ENCODE results near the gene CEP83. TPM values are rescaled to one million over a fixed set of nuclear protein-coding genes. Genes with fewer than 3 reads are reported as not detected.

The CEP83 gene
- total RNA-seq, 1 experiment from 2014 or later: 19.2 TPM

GRCh38 chr12:94404854-94405253 is 54.8 kb downstream of the CEP83 start:
- no peaks in the 10 kb centered on the region for H3K27me3 ChIP-seq (ENCODE audit: insufficient read depth, low read length)
- ChIA-PET CTCF (no interaction called here), RAD21 (ENCODE audit: low non-redundant PET in 1 of 2, low total read pairs in 2 of 2, uncharacterized antibody in 2 of 2, unreplicated experiment in 2 of 2) (no interaction called here), POLR2A (no interaction called here)
- H3K4me2 ChIP-seq (ENCODE audit: low read length): no peak overlapping the region
- no peak overlapping the region for H3K4me3 ChIP-seq (replicated peaks in 1 of 2; ENCODE audit: low read depth in 1 of 2, low read length in 2 of 2)
- no peaks in the 10 kb centered on the region for H3K4me1 ChIP-seq (ENCODE audit: control insufficient read depth in 1 of 2, insufficient read depth in 2 of 2, low read length in 2 of 2)
- H2AFZ ChIP-seq (ENCODE audit: low read depth, low read length, poor library complexity, severe bottlenecking): no peak overlapping the region
- no peak for DNase-seq (ENCODE audit: low read depth, low spot score)
- H3K9me2 ChIP-seq (ENCODE audit: insufficient read depth): no peaks in the 10 kb centered on the region
- H3K36me3 ChIP-seq (ENCODE audit: control insufficient read depth in 1 of 2, insufficient read depth in 2 of 2, low read length in 2 of 2): 0 out of 4 replicates have a peak, but pooled peaks cover 0 to 4% of the 10 kb centered on the region in 2 experiments
- no peak for ATAC-seq
- peaks cover 12% of the 10 kb centered on the region for H3K79me2 ChIP-seq (ENCODE audit: insufficient read depth, low read length)
- BruUV-seq (replicated peaks): no TSS peak
- H3K9me3 ChIP-seq (ENCODE audit: control insufficient read depth in 1 of 2, insufficient read depth in 1 of 2, low read depth in 1 of 2, low read length in 2 of 2): no peaks in the 10 kb centered on the region
- TF ChIP-seq EGR1 (IDR thresholded peaks at IDR 0.05; ENCODE audit: low read depth) (no peak), EZH2phosphoT487 (IDR thresholded peaks at IDR 0.05; ENCODE audit: borderline replicate concordance) (no peak), EZH2 (IDR thresholded peaks at IDR 0.05) (no peak), CEBPB (IDR thresholded peaks at IDR 0.05; ENCODE audit: low read depth) (no peak), MAX (IDR thresholded peaks at IDR 0.05) (no peak), SRF (IDR thresholded peaks at IDR 0.05; ENCODE audit: low read depth) (no peak), SIN3A (IDR thresholded peaks at IDR 0.05; ENCODE audit: low read depth) (no peak), TCF7L2 (IDR thresholded peaks at IDR 0.05; ENCODE audit: borderline replicate concordance, extremely low read depth, insufficient read depth, insufficient read length) (no peak), ATF3 (IDR thresholded peaks at IDR 0.05) (no peak)
- H3K27ac ChIP-seq (ENCODE audit: low read depth, low read length): no peak overlapping the region
- intact Hi-C loops (cut with micrococcal nuclease): no loop called here
- no peaks in the 10 kb centered on the region for H4K20me1 ChIP-seq (ENCODE audit: insufficient read depth)
- no peak overlapping the region for H3K9ac ChIP-seq (ENCODE audit: low read length)

GRCh38 chr12:94401326-94401725 is 58.3 kb downstream of the CEP83 start:
- no peak overlapping the region for H3K4me2 ChIP-seq (ENCODE audit: low read length)
- BruUV-seq (replicated peaks): no TSS peak
- no peaks in the 10 kb centered on the region for H3K27me3 ChIP-seq (ENCODE audit: insufficient read depth, low read length)
- peaks cover 7% of the 10 kb centered on the region for H3K79me2 ChIP-seq (ENCODE audit: insufficient read depth, low read length)
- peaks cover 0 to 12% of the 10 kb centered on the region in 2 experiments; a peak in 1 of 4 replicates for H3K36me3 ChIP-seq (ENCODE audit: control insufficient read depth in 1 of 2, insufficient read depth in 2 of 2, low read length in 2 of 2)
- H3K9me2 ChIP-seq (ENCODE audit: insufficient read depth): no peaks in the 10 kb centered on the region
- ChIA-PET CTCF (no interaction called here), RAD21 (ENCODE audit: low non-redundant PET in 1 of 2, low total read pairs in 2 of 2, uncharacterized antibody in 2 of 2, unreplicated experiment in 2 of 2) (no interaction called here), POLR2A (no interaction called here)
- H3K9ac ChIP-seq (ENCODE audit: low read length): no peak overlapping the region
- no peaks in the 10 kb centered on the region for H3K4me1 ChIP-seq (ENCODE audit: control insufficient read depth in 1 of 2, insufficient read depth in 2 of 2, low read length in 2 of 2)
- no peak for DNase-seq (ENCODE audit: low read depth, low spot score)
- H4K20me1 ChIP-seq (ENCODE audit: insufficient read depth): no peaks in the 10 kb centered on the region
- peaks cover 0 to 7% of the 10 kb centered on the region in 2 experiments; a peak in 1 of 4 replicates for H3K9me3 ChIP-seq (ENCODE audit: control insufficient read depth in 1 of 2, insufficient read depth in 1 of 2, low read depth in 1 of 2, low read length in 2 of 2)
- intact Hi-C loops (cut with micrococcal nuclease): no loop called here
- no peak for ATAC-seq
- no peak overlapping the region for H2AFZ ChIP-seq (ENCODE audit: low read depth, low read length, poor library complexity, severe bottlenecking)
- no peak overlapping the region for H3K27ac ChIP-seq (ENCODE audit: low read depth, low read length)
- H3K4me3 ChIP-seq (replicated peaks in 1 of 2; ENCODE audit: low read depth in 1 of 2, low read length in 2 of 2): no peak overlapping the region
- no peak for TF ChIP-seq EZH2phosphoT487 (IDR thresholded peaks at IDR 0.05; ENCODE audit: borderline replicate concordance)
- no peak for TF ChIP-seq MAX (IDR thresholded peaks at IDR 0.05)
- no peak for TF ChIP-seq ZNF274 (IDR thresholded peaks at IDR 0.05; ENCODE audit: low read depth, low read length)
- TF ChIP-seq ZBTB33 (IDR thresholded peaks at IDR 0.05; ENCODE audit: extremely low read depth, insufficient replicate concordance, low read length): no peak
- no peak for TF ChIP-seq REST (IDR thresholded peaks at IDR 0.05; ENCODE audit: low read depth)
- TF ChIP-seq POLR2AphosphoS5 (IDR thresholded peaks at IDR 0.05; ENCODE audit: low read depth, low read length): no peak
- no peak for TF ChIP-seq CBX3 (IDR thresholded peaks at IDR 0.05; ENCODE audit: low read depth)
- no peak for TF ChIP-seq CEBPB (IDR thresholded peaks at IDR 0.05; ENCODE audit: low read depth)
- no peak for TF ChIP-seq SIN3A (IDR thresholded peaks at IDR 0.05; ENCODE audit: low read depth)
- TF ChIP-seq POLR2A (IDR thresholded peaks at IDR 0.05; ENCODE audit: borderline replicate concordance, extremely low read depth, insufficient read depth, insufficient read length): no peak

Data from HCT116 (cell line).